Cardiac muscle cell (in vitro differentiated cells and primary cell): ENCODE measurements around the gene TESK2. TPM values are rescaled to one million over a fixed set of nuclear protein-coding genes. Genes with fewer than 3 reads are reported as not detected.
"Not testable (repeated sequence)": the region's sequence is repeated elsewhere in the genome, so short reads cannot be mapped to it uniquely, and the experiment has no call there.

Source experiments
- DNase-seq, 2 donors: peaks; one replicate each; pipeline versions ENCODE4 v3.0.0 to v3.0.0-alpha.2; 2010 to 2017; ENCODE audit warnings: low read depth in 1 of 2, low spot score in 1 of 2
- H3K27ac ChIP-seq: fragments of 200-600 bp; sonication (generic); 2 replicates; pipeline ENCODE4 v1.5.1; 2016
- H3K27me3 ChIP-seq: fragments of 200-600 bp; sonication (generic); 2 replicates; pipeline ENCODE4 v1.6.0; 2016; ENCODE audit warnings: control low read depth
- H3K36me3 ChIP-seq: fragments of 200-600 bp; sonication (generic); 2 replicates; pipeline ENCODE4 v1.5.1; 2016; ENCODE audit warnings: control low read depth
- H3K4me1 ChIP-seq: fragments of 200-600 bp; sonication (generic); 2 replicates; pipeline ENCODE4 v1.8.1; 2017; ENCODE audit warnings: low read depth, mild to moderate bottlenecking, mixed run types
- H3K4me3 ChIP-seq: fragments of 200-600 bp; sonication (generic); 2 replicates; pipeline ENCODE4 v1.5.1; 2016; ENCODE audit warnings: mild to moderate bottlenecking
- H3K9me3 ChIP-seq: fragments of 200-600 bp; sonication (generic); 2 replicates; pipeline ENCODE4 v1.5.1; 2017; ENCODE audit warnings: low read depth, mild to moderate bottlenecking, control low read depth
- CTCF ChIP-seq: IDR thresholded peaks from 2 replicates; pipeline ENCODE4 v1.5.1; 2012; ENCODE audit warnings: low read depth, mild to moderate bottlenecking, low read length
- polyA plus RNA-seq: library from polyadenylated mRNA; unstranded; fragments of >200 nt; fragmentation: Nextera tagmentation; extraction: Ambion mirVana; gene quantifications from 2 replicates; pipeline ENCODE4 v1.2.1, GENCODE V29; 2016
- total RNA-seq: library from RNA; depleted of rRNA; stranded (reverse); fragments of >200 nt; gene quantifications from 2 replicates; pipeline ENCODE4 v1.2.3, GENCODE V29; 2016

TESK2 gene
- total and polyA plus RNA-seq, 2 experiments from 2014 or later, result 8.4 to 13.9 TPM

GRCh38 chr1:45518910-45519309 is 27.9 kb upstream of the TESK2 start:
- Histone ChIP-seq H3K9me3 (no peaks in the 10 kb centered on the region), H3K4me1 (peaks cover 24% of the 10 kb centered on the region), H3K27me3 (no peaks in the 10 kb centered on the region), H3K4me3 (peak overlapping the region; percentile 86), H3K27ac (no peak overlapping the region), H3K36me3 (peaks cover 23% of the 10 kb centered on the region)
- no peak for TF ChIP-seq CTCF
- peak in 1 of 2 donors; percentile 42 for DNase-seq

GRCh38 chr1:45518366-45518765 is 27.4 kb upstream of the TESK2 start:
- H3K27me3 ChIP-seq, H3K27ac ChIP-seq, DNase-seq, H3K4me3 ChIP-seq, H3K9me3 ChIP-seq: not testable (repeated sequence)
- Histone ChIP-seq H3K36me3 (peaks cover 28% of the 10 kb centered on the region), H3K4me1 (peaks cover 25% of the 10 kb centered on the region)

- Histone ChIP-seq H3K27me3 (no peaks in the 10 kb centered on the region), H3K4me1 (peaks cover 20% of the 10 kb centered on the region), H3K9me3 (no peaks in the 10 kb centered on the region), H3K4me3 (no peak overlapping the region), H3K36me3 (peaks cover 37% of the 10 kb centered on the region), H3K27ac (peak overlapping the region; percentile 54)
- no peak for TF ChIP-seq CTCF
- no peak for DNase-seq
These were observed 25.5 kb upstream of the TESK2 start for GRCh38 chr1:45516465-45516864.

GRCh38 chr1:45516036-45516435 is 25.1 kb upstream of the TESK2 start:
- Histone ChIP-seq H3K27me3 (no peaks in the 10 kb centered on the region), H3K27ac (peak overlapping the region; percentile 13), H3K36me3 (peaks cover 42% of the 10 kb centered on the region), H3K9me3 (no peaks in the 10 kb centered on the region), H3K4me1 (peaks cover 20% of the 10 kb centered on the region), H3K4me3 (no peak overlapping the region)
- DNase-seq, result no peak
- no peak for TF ChIP-seq CTCF

GRCh38 chr1:45513532-45514260 is 22.7 kb upstream of the TESK2 start:
- not testable (repeated sequence) for H3K27me3 ChIP-seq, DNase-seq, H3K4me3 ChIP-seq, H3K9me3 ChIP-seq
- H3K4me1 ChIP-seq, result peaks cover 18% of the 10 kb centered on the region
- peaks cover 56% of the 10 kb centered on the region for H3K36me3 ChIP-seq
- peak overlapping the region; percentile 74 for H3K27ac ChIP-seq

- peak; percentile 75 to 76 for DNase-seq
- Histone ChIP-seq H3K9me3 (no peaks in the 10 kb centered on the region), H3K27me3 (no peaks in the 10 kb centered on the region), H3K4me1 (peaks cover 18% of the 10 kb centered on the region), H3K27ac (peak overlapping the region; percentile 74), H3K4me3 (no peak overlapping the region), H3K36me3 (peaks cover 56% of the 10 kb centered on the region)
- TF ChIP-seq CTCF, result peak; percentile 76
These were observed 21.7 kb upstream of the TESK2 start for GRCh38 chr1:45512641-45513054.
